HG03469 (cell line): ENCODE results near the gene IGSF23.
"Not testable (repeated sequence)": the region's sequence is repeated elsewhere in the genome, so short reads cannot be mapped to it uniquely, and the experiment has no call there.

Source experiments
- ATAC-seq: cut with Tn5 transposase; IDR thresholded peaks from one replicate; pipeline ENCODE4 v1.9.1; 2021; ENCODE audit warnings: mild to moderate bottlenecking, moderate library complexity, moderate number of reproducible peaks; ENCODE audit not compliant: unreplicated experiment

Gene IGSF23

DNA sequence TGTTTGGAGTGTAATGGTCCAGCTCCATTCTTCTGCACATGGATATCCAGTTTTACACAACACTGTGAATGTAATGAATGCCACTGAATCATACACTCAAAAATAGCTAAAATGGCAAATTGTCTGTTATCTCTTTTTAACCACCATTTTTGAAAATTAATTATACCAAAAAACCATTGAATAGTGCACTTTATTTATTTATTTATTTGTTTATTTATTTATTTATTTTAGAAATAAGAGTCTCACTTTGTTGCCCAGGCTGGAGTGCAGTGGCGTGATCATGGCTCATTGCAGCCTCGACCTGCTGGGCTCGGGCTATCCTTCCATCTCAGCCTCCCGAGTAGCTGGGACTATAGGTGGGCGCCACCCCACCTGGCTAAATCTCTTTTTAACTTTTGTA, 50.6 kb downstream of the IGSF23 start:
- no peak for ATAC-seq

DNA sequence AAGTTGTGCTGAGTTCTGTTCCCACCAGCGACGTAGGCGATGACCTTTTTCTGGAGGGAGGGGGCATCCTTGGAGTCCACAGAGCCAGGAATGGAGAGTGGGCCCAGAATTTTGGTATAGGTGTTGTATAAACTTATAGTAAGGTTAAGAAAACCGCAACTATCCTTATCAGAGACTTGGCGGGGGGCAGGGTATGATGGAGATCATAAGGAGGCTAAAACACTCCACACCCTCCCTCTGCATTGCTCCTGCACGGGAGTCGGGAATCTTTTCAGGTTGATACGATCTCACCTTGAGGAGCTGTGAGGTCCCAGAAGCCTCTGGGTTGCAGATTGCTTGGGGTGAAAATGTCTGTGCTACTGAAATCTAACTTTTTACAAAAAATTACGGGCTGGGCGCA, 51.6 kb downstream of the IGSF23 start:
- no peak for ATAC-seq

- ATAC-seq, result no peak
Observed at GRCh38 chr19:44666852-44667556, 53.6 kb downstream of the IGSF23 start.

DNA sequence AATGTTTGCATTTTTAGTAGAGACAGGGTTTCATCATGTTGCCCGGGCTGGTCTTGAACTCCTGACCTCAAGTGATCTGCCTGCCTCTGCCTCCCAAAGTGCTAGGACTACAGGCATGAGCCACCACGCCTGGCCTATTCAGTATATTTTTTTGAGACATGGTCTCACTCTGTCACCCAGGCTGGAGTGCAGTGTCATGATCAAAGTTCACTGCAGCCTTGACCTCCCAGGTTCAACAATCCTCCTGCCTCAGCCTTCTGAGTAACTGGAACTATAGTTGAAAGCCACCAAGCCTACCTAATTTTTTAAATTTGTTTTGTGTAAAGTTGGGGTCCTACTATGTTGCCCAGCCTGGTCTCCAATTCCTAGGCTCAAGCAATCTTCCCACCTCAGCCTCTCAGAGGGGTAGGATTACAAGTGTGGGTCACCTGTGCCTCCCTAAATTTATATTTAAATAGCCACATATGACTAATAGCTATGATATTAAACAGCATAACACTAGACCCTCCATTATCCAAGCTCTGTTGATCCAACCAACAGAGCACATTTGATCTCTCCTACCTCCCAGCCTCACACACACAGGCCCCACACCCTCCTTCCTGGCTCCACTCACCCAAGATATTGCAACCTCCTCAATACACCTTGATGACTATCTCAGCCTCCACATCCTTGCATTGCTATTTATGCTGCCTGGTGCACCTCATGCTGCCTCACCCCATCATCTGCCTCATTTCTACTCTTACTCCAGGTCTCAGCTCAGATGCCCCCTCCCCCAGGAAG, 55.8 kb downstream of the IGSF23 start:
- no peak for ATAC-seq

DNA sequence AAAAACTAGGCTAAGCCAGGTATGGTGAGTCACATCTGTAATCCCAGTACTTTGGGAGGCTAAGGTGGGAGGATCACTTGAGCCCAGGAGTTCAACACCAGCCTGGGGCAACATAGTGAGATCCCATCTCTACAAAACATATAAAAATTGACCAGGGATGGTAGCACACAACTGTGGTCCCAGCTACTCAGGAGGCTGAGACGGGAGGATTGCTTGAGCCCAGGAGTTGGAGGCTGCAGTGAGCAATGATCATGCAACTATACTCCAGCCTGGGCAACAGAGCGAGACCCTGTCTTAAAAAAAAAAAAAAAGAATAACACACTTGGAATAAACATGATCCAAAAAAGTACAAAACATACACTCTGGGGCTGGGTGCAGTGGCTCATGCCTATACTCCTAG, 56.7 kb downstream of the IGSF23 start:
- not testable (repeated sequence) for ATAC-seq

DNA sequence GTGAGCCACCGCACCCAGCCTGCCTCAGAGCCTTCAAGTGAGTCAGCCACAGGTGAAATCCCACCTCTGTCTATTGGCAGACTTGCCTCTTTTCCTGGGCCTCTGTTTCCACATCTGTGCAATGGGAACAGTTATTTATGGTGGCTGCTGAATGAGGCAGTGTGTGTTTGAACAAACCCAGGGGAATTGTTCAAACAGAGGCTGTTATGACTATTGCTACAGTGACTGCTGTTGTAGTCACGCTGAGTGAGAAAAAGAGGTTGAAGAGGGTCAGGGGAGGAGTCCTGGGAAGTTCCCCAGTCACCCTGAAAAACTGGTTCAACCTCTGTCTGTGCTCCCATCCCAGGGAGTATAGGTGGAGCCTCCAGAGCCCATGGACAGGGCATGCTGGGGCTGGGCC, 58.0 kb downstream of the IGSF23 start, which contains the start of gene CEACAM19:
CEACAM19 (plus strand) TSS at position 83 of the 400 bp plus-strand sequence. CDS start 450 bp downstream, outside the sequence.
- no peak for ATAC-seq

GRCh38 chr19:44672226-44672625, 58.9 kb downstream of the IGSF23 start:
- no peak for ATAC-seq

DNA sequence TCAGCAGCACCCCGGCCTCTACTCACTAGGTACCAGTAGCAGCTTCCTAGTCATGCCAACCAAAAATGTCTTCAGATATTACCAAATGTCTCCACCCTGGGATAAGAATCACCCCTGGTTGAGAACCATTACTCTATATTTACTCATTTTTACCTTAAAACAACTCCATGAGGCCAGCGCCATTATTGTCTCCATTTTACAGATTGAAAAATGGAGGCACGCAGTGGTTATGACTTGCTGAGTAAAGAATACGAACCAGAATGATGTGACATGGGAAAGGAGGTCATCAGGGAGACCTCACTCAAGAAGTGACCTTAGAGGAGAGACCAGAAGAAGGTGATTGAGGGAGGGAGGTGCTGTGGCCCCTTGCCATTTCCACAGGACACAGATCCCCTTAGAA, 60.1 kb downstream of the IGSF23 start:
- no peak for ATAC-seq

- no peak for ATAC-seq
Observed at GRCh38 chr19:44675521-44675920, 62.2 kb downstream of the IGSF23 start.

GRCh38 chr19:44677019-44677811, 63.9 kb downstream of the IGSF23 start:
- ATAC-seq, result no peak

- ATAC-seq, result no peak
Observed at GRCh38 chr19:44680536-44680935, 67.2 kb downstream of the IGSF23 start.

- ATAC-seq, result no peak
Observed at GRCh38 chr19:44681992-44682790, 68.8 kb downstream of the IGSF23 start.

- no peak for ATAC-seq
Observed at GRCh38 chr19:44682807-44683206, 69.4 kb downstream of the IGSF23 start.

- ATAC-seq, result no peak
Observed at GRCh38 chr19:44683434-44684210, 70.3 kb downstream of the IGSF23 start.

DNA sequence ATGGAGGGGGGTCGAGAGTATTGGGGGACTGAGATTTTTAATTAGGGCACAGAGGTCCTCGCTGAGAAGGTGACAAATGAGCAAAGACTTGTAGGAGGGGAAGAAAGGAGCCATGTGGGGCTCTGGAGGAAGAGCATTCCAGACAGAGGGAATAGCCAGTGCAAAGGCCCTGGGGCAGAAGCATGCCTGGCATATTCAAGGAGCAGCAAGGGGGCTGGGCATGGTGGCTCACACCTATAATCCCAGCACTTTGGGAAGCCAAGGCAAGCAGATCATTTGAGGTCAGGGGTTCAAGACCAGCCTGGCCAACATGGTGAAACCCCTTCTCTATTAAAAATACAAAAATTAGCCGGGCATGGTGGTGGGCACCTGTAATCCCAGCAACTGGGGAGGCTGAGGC, 71.0 kb downstream of the IGSF23 start:
- not testable (repeated sequence) for ATAC-seq

DNA sequence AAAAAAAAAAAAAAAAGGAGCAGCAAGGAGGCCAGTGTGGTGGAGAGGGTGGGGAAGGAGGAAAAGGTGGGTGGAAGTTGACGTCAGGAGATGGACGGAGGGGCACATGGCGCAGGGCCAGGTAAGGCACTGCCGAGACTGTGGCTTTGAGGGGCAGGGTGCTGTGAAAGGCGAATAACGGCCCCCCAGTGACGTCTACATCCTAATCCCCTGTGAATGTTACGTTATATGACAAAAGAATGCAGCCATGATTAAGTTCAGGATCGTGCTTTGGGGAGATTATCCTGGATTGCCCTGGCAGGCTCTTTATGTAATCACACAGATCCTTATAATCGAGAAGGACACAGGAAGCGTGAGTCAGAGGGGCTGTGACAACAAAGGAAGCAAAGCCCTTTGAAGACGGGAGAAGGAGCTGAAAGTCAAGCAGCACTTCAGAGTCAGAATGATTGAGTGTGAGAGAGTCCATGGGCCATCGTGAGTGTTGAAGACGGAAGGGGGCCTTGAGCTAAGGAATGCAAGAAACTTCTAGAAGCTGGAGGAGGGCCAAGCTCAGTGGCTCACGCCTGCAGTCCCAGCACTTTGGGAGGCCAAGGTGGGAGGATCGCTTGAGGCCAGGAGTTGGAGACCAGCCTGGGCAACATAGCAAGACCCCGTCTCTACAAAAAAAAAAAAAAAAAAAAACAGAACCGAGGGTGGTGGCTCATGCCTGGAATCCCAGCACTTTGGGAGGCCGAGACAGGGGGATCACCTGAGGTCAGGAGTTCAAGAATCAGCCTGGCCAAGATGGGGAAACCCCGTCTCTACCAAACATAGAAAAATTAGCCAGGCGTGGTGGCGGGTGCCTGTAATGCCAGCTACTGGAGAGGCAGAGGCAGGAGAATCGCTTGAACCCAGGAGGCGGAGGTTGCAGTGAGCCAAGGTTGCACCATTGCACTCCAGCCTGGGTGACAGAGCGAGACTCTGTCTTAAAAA, 71.8 kb downstream of the IGSF23 start:
- no peak for ATAC-seq

- ATAC-seq, result no peak
Observed at GRCh38 chr19:44685877-44686276, 72.5 kb downstream of the IGSF23 start.
